Esophagus muscularis mucosa (tissue), 3 donors: Measurements from ENCODE around the gene PEG3.

Experiments used
- CTCF ChIP-seq, 3 experiments: fragments of 200-600 bp in 2 of 3; fragments of 450-650 bp in 1 of 3; sonication (generic) in 2 of 3; IDR thresholded peaks; one replicate each; pipeline ENCODE4 v1.5.1; 2017 to 2019; ENCODE audit warnings: antibody characterized with exemption in 3 of 3, mild to moderate bottlenecking in 2 of 3, moderate library complexity in 1 of 3
- POLR2A ChIP-seq: fragments of 450-650 bp; IDR thresholded peaks from one replicate; pipeline ENCODE4 v1.6.1; 2017; ENCODE audit warnings: antibody characterized with exemption, moderate library complexity, mild to moderate bottlenecking, low read depth
- POLR2AphosphoS5 ChIP-seq, 2 donors: sonication (generic); formaldehyde crosslinking; IDR thresholded peaks; one replicate each; pipeline ENCODE4 v1.6.1; 2017; ENCODE audit warnings: antibody characterized with exemption in 2 of 2

- no peak for TF ChIP-seq CTCF (IDR thresholded peaks at IDR 0.05)
- no peak for TF ChIP-seq POLR2AphosphoS5 (IDR thresholded peaks at IDR 0.05)
- TF ChIP-seq POLR2A, result no peak
These were observed 24.1 kb upstream of the PEG3 start for GRCh38 chr19:56864443-56865125.
